Activated naive CD4-positive, alpha-beta T cell treated with anti-CD3 and anti-CD28 coated beads, Interleukin-2, amount 50 U/mL, for 24 hours (primary cell): ENCODE data around the gene CELF4.

ENCODE experiments used
- H3K27ac Mint-ChIP-seq: one replicate; pipeline ENCODE4 v1.8.0; 2021; ENCODE audit warnings: mild to moderate bottlenecking, mixed read lengths
- H3K27me3 Mint-ChIP-seq: one replicate; pipeline ENCODE4 v1.8.0; 2021; ENCODE audit warnings: mixed read lengths
- H3K36me3 Mint-ChIP-seq: one replicate; pipeline ENCODE4 v1.8.0; 2021; ENCODE audit warnings: mixed read lengths
- H3K4me1 Mint-ChIP-seq: one replicate; pipeline ENCODE4 v1.8.0; 2021; ENCODE audit warnings: mixed read lengths
- H3K4me3 Mint-ChIP-seq: one replicate; pipeline ENCODE4 v1.8.0; 2021; ENCODE audit warnings: mild to moderate bottlenecking, mixed read lengths
- H3K9me3 Mint-ChIP-seq: one replicate; pipeline ENCODE4 v1.8.0; 2021; ENCODE audit warnings: mixed read lengths

The CELF4 gene

DNA sequence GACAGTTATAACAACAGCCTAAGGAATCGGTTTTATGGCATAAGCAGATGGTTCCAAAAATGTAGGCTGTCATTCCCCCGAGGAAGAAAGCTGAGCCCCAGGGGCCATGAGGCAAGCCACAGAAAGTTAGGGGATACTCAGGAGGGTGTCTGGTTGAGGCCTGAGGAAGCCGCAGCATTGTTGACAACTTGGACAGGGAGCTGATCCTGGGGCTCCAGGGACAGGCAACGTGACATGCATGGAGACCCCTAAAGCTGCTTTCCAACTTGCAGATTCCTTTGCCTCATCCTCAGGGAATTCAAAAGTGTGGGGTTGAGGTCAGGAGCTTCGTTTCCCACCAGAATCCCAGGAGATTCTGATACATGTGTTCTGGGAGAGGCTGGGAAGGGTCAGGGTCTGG lies 20.9 kb downstream of the CELF4 start:
- Mint-ChIP-seq H3K27ac (no peak overlapping the region), H3K27me3 (peaks cover 13% of the 10 kb centered on the region), H3K4me3 (no peak overlapping the region), H3K4me1 (no peaks in the 10 kb centered on the region), H3K9me3 (no peaks in the 10 kb centered on the region), H3K36me3 (no peaks in the 10 kb centered on the region)

DNA sequence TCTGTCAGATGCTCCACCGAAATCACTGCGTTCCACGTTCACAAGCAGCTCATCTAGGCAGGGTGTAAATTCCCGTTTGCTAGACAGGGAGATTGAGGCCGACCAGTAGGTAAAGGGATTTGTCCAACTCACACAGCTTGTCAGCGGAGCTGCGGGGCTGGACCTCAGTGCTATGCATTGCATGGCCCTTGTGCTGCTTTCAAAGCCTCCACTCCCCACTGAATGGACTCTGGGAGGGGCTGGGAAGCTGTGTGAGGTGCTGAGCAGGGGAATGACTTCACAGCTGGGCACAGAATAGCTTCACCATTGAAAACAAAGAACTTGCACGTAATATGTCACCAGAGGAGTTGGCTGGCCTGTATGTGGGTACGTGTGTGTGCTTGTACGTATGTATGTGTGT lies 21.4 kb downstream of the CELF4 start:
- Mint-ChIP-seq H3K36me3 (no peaks in the 10 kb centered on the region), H3K27me3 (peaks cover 13% of the 10 kb centered on the region), H3K9me3 (no peaks in the 10 kb centered on the region), H3K4me1 (no peaks in the 10 kb centered on the region), H3K4me3 (no peak overlapping the region), H3K27ac (no peak overlapping the region)

DNA sequence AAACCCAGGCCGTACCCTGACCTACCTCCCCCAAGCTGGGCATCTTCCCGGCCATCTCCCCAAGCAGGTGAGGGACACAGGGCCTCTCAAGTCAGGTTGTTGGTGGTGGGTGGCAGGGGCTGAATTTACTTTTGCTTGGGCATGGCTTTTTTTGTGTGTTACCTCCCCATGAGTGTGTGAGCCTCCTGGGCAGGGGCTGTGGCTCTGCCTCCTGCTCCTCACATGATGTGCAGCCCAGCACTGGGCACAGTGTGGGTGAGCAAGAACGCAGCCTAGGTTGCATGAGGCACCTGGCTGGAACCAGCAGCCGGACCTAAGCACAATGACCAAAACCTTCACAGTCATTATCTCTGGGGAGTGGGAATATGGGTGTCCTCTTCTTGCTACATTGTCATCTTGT lies 22.3 kb downstream of the CELF4 start:
- peaks cover 1% of the 10 kb centered on the region for H3K4me1 Mint-ChIP-seq
- H3K27me3 Mint-ChIP-seq, result peaks cover 13% of the 10 kb centered on the region
- H3K36me3 Mint-ChIP-seq, result no peaks in the 10 kb centered on the region
- H3K9me3 Mint-ChIP-seq, result no peaks in the 10 kb centered on the region
- no peak overlapping the region for H3K4me3 Mint-ChIP-seq
- no peak overlapping the region for H3K27ac Mint-ChIP-seq

DNA sequence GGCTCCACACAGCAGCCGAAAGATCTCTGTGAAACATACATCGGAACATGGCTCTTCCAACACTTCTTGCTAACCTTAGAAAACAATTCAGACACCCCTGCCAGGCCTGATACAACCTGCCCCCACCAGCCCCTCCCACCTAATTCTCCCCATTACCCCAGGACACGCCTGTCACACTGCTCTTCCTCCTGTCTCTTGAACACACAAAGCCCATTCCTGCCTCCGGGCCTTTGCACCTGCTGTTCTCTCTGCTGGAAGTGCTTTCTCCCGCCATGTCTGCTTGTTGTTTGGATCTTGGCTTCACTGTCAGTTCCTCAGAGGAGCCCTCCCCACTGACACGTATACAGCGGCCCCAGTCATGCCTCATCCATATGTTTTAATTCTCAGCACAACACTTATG lies 24.1 kb downstream of the CELF4 start:
- Mint-ChIP-seq H3K4me3 (no peak overlapping the region), H3K36me3 (no peaks in the 10 kb centered on the region), H3K27ac (no peak overlapping the region), H3K27me3 (peaks cover 18% of the 10 kb centered on the region), H3K9me3 (no peaks in the 10 kb centered on the region), H3K4me1 (peaks cover 4% of the 10 kb centered on the region)

DNA sequence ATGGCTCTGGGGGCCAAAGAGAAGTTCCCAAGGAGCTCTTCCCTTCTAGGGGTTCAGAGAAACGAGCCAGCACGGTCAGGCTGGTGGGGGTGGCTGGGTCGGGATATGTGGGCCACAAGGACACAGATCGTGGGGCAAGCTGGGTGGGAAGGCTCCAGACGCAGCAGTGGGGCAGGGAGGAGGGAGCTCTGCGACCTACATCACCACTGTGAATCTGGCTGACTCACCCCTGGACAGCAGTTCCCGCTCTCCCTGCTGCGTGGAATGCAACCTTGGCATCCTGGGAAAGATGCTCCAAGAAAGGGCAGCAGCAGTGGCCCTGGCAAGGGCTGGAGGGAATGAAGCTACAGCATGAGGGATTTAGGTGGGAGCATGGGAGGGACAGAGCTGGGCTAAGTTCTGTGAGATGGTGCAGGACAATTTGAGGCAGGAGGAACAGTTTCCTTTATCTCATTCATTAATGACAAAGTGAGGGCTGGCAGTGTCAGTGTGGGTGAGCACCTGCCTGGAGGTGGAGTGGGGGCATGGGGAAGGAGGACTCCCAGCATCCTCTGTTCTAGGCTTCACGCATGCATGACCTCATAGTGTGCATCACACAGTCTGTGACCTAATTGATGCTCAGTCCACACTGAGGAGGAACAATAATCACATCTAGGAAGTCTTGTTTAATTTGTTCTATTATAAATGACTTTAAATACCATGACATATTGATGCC lies 25.0 kb downstream of the CELF4 start:
- Mint-ChIP-seq H3K27ac (no peak overlapping the region), H3K4me3 (no peak overlapping the region), H3K9me3 (no peaks in the 10 kb centered on the region), H3K36me3 (no peaks in the 10 kb centered on the region), H3K4me1 (peaks cover 4% of the 10 kb centered on the region), H3K27me3 (peaks cover 21% of the 10 kb centered on the region)

DNA sequence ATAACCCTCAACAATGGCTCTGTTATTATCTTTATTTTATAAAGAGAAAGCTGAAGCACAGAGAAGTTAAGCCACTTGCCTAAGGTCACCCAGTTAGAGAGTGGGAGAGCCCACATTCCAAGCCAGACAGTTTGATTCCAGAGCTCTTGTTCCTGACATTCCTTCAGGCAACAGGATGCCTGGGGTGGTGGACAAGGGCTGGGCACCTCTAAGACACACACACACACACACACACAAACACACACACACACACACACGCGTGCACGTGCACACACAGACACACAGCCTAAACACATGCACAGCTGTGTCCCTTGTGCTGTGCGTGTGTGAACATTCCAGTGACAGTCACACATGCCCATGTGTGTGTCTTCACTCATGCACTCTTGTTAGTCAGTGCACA lies 26.4 kb downstream of the CELF4 start:
- Mint-ChIP-seq H3K4me3 (no peak overlapping the region), H3K27ac (no peak overlapping the region), H3K4me1 (peaks cover 4% of the 10 kb centered on the region), H3K27me3 (peaks cover 21% of the 10 kb centered on the region), H3K9me3 (no peaks in the 10 kb centered on the region), H3K36me3 (no peaks in the 10 kb centered on the region)

DNA sequence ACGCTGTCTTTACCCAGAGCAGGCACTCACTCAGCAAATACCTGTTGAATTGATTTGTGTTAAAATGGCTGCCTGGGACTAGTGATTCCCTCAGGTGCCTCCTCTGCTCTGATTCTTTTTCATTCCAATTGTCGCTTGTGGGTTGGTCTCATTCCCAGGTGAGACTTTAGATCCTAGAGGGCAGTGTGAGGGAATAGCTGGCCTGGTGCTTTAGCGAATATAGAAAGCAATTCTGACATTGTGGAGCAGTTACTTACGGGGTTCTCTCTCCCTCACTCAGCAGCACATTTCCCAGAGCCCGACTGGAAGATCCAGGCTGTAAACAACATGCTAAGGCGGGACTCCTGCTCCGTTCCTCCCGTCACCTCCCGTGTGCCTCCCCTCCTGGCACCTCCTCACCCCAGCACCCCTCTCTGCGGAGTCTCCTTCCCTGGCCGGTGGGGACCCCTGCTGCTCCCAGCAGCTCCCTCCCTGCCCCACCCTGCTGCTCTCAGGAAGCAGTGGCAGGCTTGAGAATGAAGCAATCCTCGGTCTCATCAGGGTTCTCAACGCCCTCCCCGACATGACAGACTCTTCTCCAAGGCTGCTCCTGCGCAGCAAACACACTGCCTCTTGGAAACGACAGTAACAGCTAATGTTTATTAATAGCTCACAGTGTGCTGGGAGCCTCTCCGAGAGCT lies 26.9 kb downstream of the CELF4 start:
- Mint-ChIP-seq H3K27me3 (peaks cover 21% of the 10 kb centered on the region), H3K27ac (no peak overlapping the region), H3K4me3 (no peak overlapping the region), H3K4me1 (peaks cover 4% of the 10 kb centered on the region), H3K9me3 (no peaks in the 10 kb centered on the region), H3K36me3 (no peaks in the 10 kb centered on the region)

DNA sequence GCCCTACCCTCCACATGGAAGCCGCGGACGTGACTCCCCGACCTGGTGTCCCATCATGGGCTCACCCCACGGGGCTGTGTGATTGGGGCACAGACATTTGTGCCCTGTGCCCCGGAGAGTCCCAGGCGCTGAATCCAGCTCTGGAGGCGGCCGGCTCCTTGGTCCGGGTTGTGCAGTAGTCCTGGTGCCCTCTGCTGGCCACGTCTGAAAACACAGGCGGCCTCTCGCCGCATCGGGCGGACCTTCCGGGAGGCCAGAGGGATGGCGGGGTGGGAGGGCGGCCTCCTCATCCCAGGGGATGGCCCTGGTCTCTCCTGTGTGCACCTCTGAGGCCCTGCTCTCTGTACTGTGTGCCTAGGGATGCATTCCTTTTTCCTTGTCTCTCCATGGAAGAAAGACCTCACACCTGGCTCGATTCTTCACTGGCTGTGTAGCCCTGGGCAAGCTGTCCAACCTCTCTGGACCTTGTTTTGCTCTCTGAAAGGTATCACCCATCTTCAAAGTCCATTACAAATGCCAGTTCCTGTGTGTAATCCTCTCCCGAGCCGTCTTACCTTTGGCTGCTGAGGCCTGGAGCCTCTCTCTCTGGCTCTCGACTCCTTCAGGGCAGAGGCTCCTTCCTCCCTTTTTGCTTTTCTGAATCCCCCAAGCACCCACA lies 27.6 kb downstream of the CELF4 start:
- Mint-ChIP-seq H3K4me1 (peaks cover 4% of the 10 kb centered on the region), H3K9me3 (no peaks in the 10 kb centered on the region), H3K4me3 (no peak overlapping the region), H3K36me3 (no peaks in the 10 kb centered on the region), H3K27me3 (peaks cover 21% of the 10 kb centered on the region), H3K27ac (no peak overlapping the region)

DNA sequence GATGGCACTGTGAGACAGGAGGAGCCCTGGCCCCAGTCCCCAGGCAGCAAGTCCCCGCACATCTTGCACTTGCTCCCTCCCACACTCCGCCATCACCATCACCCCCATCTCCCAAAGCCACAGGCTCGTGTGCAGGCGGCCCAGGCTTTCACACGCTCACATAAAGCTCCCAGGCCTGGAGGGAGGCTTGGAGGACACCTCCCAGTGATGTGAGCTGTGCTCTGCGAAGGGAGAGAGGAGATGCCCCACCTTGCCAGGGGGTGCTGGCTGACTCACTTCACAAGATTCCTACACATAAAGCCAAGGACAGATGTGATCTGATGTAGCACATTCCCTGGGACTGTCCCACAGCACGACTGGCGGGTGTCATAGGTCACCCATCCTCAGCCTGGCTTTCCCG lies 28.9 kb downstream of the CELF4 start:
- no peaks in the 10 kb centered on the region for H3K36me3 Mint-ChIP-seq
- no peaks in the 10 kb centered on the region for H3K9me3 Mint-ChIP-seq
- no peak overlapping the region for H3K27ac Mint-ChIP-seq
- H3K4me3 Mint-ChIP-seq, result no peak overlapping the region
- peaks cover 23% of the 10 kb centered on the region for H3K27me3 Mint-ChIP-seq
- H3K4me1 Mint-ChIP-seq, result peaks cover 4% of the 10 kb centered on the region

DNA sequence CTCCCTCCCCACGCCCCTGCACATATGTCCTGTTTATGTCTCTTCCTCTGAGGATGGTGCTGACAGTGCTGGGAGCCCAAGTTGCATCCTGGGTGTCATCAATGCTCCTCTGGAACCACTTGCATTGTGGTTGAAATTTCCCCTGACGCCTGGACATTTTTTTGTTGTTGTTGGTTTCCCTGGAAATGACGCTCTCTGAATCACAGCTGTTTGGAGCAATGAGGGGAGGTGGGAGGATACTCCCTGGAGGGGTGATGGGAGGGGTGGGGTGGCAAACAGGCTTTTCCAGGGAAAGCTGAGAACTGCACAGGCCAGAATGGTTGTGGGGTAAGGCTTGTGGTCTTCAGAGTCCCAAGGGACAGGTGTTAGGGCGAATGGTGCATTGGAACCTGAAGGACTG lies 29.6 kb downstream of the CELF4 start:
- Mint-ChIP-seq H3K4me1 (peaks cover 4% of the 10 kb centered on the region), H3K27ac (no peak overlapping the region), H3K36me3 (no peaks in the 10 kb centered on the region), H3K9me3 (no peaks in the 10 kb centered on the region), H3K27me3 (peaks cover 17% of the 10 kb centered on the region), H3K4me3 (no peak overlapping the region)

DNA sequence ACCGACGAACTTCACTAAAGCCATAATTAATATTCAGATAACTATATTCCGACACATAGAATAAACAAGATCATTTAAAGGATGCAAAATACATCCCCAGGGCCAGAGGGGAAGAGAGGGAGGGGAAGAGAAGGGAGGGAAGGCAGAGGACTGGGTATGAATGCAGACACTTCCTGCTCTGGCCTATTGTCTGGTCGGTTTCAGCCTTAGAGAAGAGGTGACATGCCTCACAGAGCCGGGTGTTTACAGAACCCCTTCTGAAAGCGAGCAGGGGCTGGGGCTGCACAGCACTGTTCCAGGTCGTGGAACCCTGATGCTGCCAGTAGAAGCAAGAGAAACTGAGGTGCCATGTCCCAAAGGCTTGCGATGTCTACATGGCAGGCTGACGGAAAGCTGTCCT lies 31.0 kb downstream of the CELF4 start:
- H3K4me3 Mint-ChIP-seq, result no peak overlapping the region

DNA sequence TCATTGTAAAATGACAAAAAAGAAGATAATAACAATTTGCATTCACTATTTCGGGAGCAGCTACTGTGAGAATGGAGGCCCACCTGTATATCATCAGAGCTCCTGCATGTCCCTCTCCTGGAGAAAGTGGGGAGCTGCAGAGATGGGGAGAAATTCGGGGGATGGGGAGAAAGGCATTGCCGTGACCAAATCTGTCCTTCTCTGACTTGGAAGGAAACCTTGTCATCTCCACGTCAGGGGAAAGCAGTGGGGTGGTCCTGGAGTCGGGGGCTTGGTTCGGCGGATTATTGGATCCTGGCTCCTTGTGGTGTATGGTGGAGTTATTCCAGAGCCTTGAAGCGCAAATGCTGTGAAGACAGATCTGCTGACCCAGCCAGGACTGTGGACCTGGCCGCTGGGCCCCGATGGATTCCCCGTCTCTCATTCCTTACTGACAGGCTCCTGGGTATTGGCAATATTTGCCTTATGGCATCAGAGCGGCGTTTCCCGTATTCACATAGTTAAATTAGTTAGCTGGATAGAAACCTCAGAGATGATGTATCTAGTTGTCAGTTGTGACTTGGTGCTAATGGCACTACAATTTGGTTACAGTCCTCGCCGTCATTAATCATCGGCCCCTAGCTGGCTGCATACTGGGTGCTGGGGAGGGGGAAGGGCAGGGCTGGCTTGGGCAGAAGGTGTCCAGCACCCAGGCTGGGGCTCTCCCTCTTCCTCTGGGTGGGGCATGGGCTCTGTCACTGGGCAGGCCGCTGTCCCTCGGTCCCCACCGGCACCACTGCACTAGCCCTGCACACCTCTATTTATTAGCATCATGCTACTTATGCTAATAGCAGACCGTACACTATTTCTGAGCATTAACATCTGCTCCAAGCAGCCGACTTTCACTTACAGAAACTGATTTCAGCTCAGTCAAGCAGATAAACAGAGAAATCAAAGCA lies 31.7 kb downstream of the CELF4 start:
- Mint-ChIP-seq H3K4me3 (no peak overlapping the region), H3K9me3 (no peaks in the 10 kb centered on the region), H3K27me3 (peaks cover 12% of the 10 kb centered on the region), H3K4me1 (peaks cover 4% of the 10 kb centered on the region), H3K36me3 (no peaks in the 10 kb centered on the region), H3K27ac (no peak overlapping the region)

More for the DNA sequence above, 31.0 kb downstream of the CELF4 start:
- Mint-ChIP-seq H3K27ac (no peak overlapping the region), H3K9me3 (no peaks in the 10 kb centered on the region), H3K27me3 (peaks cover 10% of the 10 kb centered on the region), H3K4me1 (peaks cover 4% of the 10 kb centered on the region), H3K36me3 (no peaks in the 10 kb centered on the region)

DNA sequence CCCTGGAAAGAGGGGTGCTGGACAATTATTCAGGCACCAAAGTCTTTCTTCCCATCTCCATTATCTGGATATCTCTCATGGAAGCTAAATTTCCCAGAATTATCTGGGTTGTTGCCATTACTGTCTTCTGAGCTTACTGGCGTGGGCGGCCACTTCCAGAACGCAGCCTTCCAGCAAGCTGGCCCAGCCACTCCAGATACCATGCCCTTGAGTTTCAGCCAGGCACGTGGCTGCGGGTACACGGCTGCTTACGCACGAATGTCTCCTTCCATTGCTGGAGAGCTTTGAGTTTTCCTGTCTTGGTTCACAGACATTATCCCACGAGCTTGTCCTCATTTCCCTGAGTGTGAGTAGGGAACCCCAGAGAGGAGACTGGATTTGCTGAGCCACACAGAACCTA lies 32.7 kb downstream of the CELF4 start:
- H3K36me3 Mint-ChIP-seq, result no peaks in the 10 kb centered on the region
- H3K27me3 Mint-ChIP-seq, result peaks cover 9% of the 10 kb centered on the region

DNA sequence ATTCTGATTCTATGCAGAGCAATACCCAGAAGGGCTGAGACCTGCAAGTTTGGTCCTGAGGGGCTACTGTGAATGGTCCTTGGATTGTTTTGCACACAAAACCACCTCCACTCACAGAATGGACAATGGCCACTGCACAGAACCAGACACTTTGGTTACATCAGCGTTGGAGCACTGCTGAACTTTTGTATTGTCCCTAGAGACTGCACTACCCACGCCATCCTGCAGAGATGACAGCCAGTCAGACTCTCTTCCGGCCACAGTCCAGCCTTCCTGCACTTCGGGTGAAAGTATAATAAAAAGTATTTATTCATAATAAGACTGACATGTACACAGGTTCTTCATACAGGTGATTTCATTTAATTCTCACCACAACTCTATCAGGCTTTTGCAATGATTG lies 35.7 kb downstream of the CELF4 start:
- H3K4me1 Mint-ChIP-seq, result no peaks in the 10 kb centered on the region
- no peak overlapping the region for H3K4me3 Mint-ChIP-seq
- no peaks in the 10 kb centered on the region for H3K36me3 Mint-ChIP-seq
- H3K9me3 Mint-ChIP-seq, result no peaks in the 10 kb centered on the region
- H3K27me3 Mint-ChIP-seq, result peaks cover 23% of the 10 kb centered on the region
- H3K27ac Mint-ChIP-seq, result no peak overlapping the region

More for the DNA sequence above, 32.7 kb downstream of the CELF4 start:
- H3K4me1 Mint-ChIP-seq, result no peaks in the 10 kb centered on the region
- no peak overlapping the region for H3K4me3 Mint-ChIP-seq
- no peak overlapping the region for H3K27ac Mint-ChIP-seq
- H3K9me3 Mint-ChIP-seq, result no peaks in the 10 kb centered on the region

DNA sequence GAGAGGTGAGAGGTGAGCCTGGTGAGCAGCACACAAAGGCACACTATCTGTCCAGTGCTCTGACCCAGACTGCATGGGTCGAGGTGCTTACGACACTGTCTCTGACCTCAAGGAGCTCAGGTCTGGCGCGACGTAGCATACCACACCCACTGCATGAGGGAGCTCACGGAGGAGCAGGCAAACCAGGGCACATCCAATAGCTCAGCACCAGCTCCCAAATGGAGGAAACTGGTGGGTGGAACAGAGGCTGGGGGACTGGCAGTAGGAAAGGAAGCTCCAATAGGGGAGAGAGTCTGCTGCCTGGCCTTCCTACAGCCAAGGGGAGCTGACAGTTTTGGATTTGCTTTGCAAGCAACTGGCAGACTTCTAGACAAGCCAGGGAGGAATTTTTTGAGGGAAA lies 36.3 kb downstream of the CELF4 start:
- Mint-ChIP-seq H3K4me1 (no peaks in the 10 kb centered on the region), H3K27me3 (peaks cover 25% of the 10 kb centered on the region), H3K4me3 (no peak overlapping the region), H3K9me3 (no peaks in the 10 kb centered on the region), H3K36me3 (no peaks in the 10 kb centered on the region), H3K27ac (no peak overlapping the region)
